HG03439 (cell line): ENCODE measurements around the gene PDZRN3.

Source experiments
- ATAC-seq: cut with Tn5 transposase; IDR thresholded peaks from one replicate; pipeline ENCODE4 v1.9.1; 2021; ENCODE audit warnings: mild to moderate bottlenecking, moderate library complexity; ENCODE audit not compliant: unreplicated experiment

The PDZRN3 gene

GRCh38 chr3:73623346-73623745 is 1.4 kb downstream of the PDZRN3 start:
- no peak for ATAC-seq

- ATAC-seq = no peak
These were observed 2.5 kb downstream of the PDZRN3 start for GRCh38 chr3:73622091-73622805.

- no peak for ATAC-seq
These were observed 3.4 kb downstream of the PDZRN3 start for GRCh38 chr3:73621388-73621787.

GRCh38 chr3:73618461-73618860 is 6.3 kb downstream of the PDZRN3 start:
- no peak for ATAC-seq

- no peak for ATAC-seq
These were observed 8.7 kb downstream of the PDZRN3 start for GRCh38 chr3:73616056-73616455.

- ATAC-seq = no peak
These were observed 10.3 kb downstream of the PDZRN3 start for GRCh38 chr3:73614419-73614818.

GRCh38 chr3:73611176-73611575 is 13.6 kb downstream of the PDZRN3 start:
- no peak for ATAC-seq

- ATAC-seq = no peak
These were observed 14.2 kb downstream of the PDZRN3 start for GRCh38 chr3:73610493-73610892.

GRCh38 chr3:73609655-73610054 is 15.1 kb downstream of the PDZRN3 start:
- no peak for ATAC-seq

GRCh38 chr3:73609315-73609641 is 15.5 kb downstream of the PDZRN3 start:
- no peak for ATAC-seq

- ATAC-seq = no peak
These were observed 16.1 kb downstream of the PDZRN3 start for GRCh38 chr3:73608456-73609314.

GRCh38 chr3:73605861-73606260 is 18.9 kb downstream of the PDZRN3 start:
- no peak for ATAC-seq

GRCh38 chr3:73605412-73605811 is 19.3 kb downstream of the PDZRN3 start:
- ATAC-seq = no peak

- ATAC-seq = no peak
These were observed 20.3 kb downstream of the PDZRN3 start for GRCh38 chr3:73604451-73604850.

GRCh38 chr3:73603762-73604171 is 21.0 kb downstream of the PDZRN3 start:
- no peak for ATAC-seq

- ATAC-seq = no peak
These were observed 22.6 kb downstream of the PDZRN3 start for GRCh38 chr3:73602170-73602569.

GRCh38 chr3:73601481-73601880 is 23.3 kb downstream of the PDZRN3 start:
- ATAC-seq = no peak

- no peak for ATAC-seq
These were observed 23.7 kb downstream of the PDZRN3 start for GRCh38 chr3:73601011-73601410.

- no peak for ATAC-seq
These were observed 24.3 kb downstream of the PDZRN3 start for GRCh38 chr3:73600293-73600938.

GRCh38 chr3:73599605-73600004 is 25.1 kb downstream of the PDZRN3 start:
- ATAC-seq = no peak

GRCh38 chr3:73597476-73597875 is 27.3 kb downstream of the PDZRN3 start:
- ATAC-seq = no peak
